MM.1S (cell line): ENCODE measurements around the gene ENPP3.

Source experiments
- DNase-seq: peaks from one replicate; pipeline ENCODE4 v3.0.0-alpha.2; 2015
- H2AFZ ChIP-seq: fragments of 300-600 bp; sonication (generic); 2 replicates; pipeline ENCODE4 v1.6.0; 2016; ENCODE audit warnings: antibody characterized with exemption, low read length
- H3F3A ChIP-seq: fragments of 300-600 bp; sonication (generic); 2 replicates; pipeline ENCODE4 v1.6.1; 2016; ENCODE audit warnings: mild to moderate bottlenecking, antibody characterized with exemption, low read length, moderate library complexity, mixed read lengths; ENCODE audit not compliant: insufficient read depth
- H3K27ac ChIP-seq: fragments of 300-600 bp; sonication (generic); 2 replicates; pipeline ENCODE4 v1.5.1; 2016; ENCODE audit warnings: mild to moderate bottlenecking, low read length
- H3K27me3 ChIP-seq: fragments of 300-600 bp; sonication (generic); replicated peaks from 2 replicates; pipeline ENCODE4 v1.6.0; 2016; ENCODE audit warnings: low read length; ENCODE audit not compliant: insufficient read depth
- H3K36me3 ChIP-seq: fragments of 300-600 bp; sonication (generic); replicated peaks from 2 replicates; pipeline ENCODE4 v1.6.1; 2016; ENCODE audit warnings: mild to moderate bottlenecking, low read length, mixed read lengths; ENCODE audit not compliant: insufficient read depth
- H3K4me1 ChIP-seq: fragments of 300-600 bp; sonication (generic); 2 replicates; pipeline ENCODE4 v1.6.1; 2016; ENCODE audit warnings: low read length, mixed read lengths
- H3K4me2 ChIP-seq: fragments of 300-600 bp; sonication (generic); 2 replicates; pipeline ENCODE4 v1.6.0; 2016; ENCODE audit warnings: low read depth, low read length
- H3K4me3 ChIP-seq: fragments of 300-600 bp; sonication (generic); 2 replicates; pipeline ENCODE4 v1.5.1; 2016; ENCODE audit warnings: low read length, mixed read lengths
- H3K79me2 ChIP-seq: fragments of 300-600 bp; sonication (generic); 2 replicates; pipeline ENCODE4 v1.6.1; 2016; ENCODE audit warnings: mixed run types, low read length, mixed read lengths
- H3K9ac ChIP-seq: fragments of 300-600 bp; sonication (generic); 2 replicates; pipeline ENCODE4 v1.6.1; 2016; ENCODE audit warnings: low read length, mixed read lengths
- H3K9me2 ChIP-seq: fragments of 300-600 bp; sonication (generic); replicated peaks from 2 replicates; pipeline ENCODE4 v1.6.1; 2016; ENCODE audit warnings: mild to moderate bottlenecking, low read length, mixed read lengths; ENCODE audit not compliant: insufficient read depth
- H3K9me3 ChIP-seq: fragments of 300-600 bp; sonication (generic); replicated peaks from 2 replicates; pipeline ENCODE4 v1.6.1; 2016; ENCODE audit warnings: mild to moderate bottlenecking, low read length, mixed read lengths; ENCODE audit not compliant: insufficient read depth
- H4K20me1 ChIP-seq: fragments of 300-600 bp; sonication (generic); 2 replicates; pipeline ENCODE4 v1.6.1; 2016; ENCODE audit warnings: mild to moderate bottlenecking, low read length, moderate library complexity, mixed read lengths; ENCODE audit not compliant: insufficient read depth
- CTCF ChIP-seq: fragments of 300-600 bp; sonication (generic); IDR thresholded peaks from 2 replicates; pipeline ENCODE4 v1.5.1; 2016; ENCODE audit warnings: antibody characterized with exemption, low read length, mixed read lengths
- EZH2 ChIP-seq: fragments of 300-600 bp; sonication (generic); optimal IDR thresholded peaks from 2 replicates; pipeline ENCODE3; 2017; ENCODE audit warnings: low read depth, mild to moderate bottlenecking, antibody characterized with exemption, low read length, mixed read lengths
- EZH2phosphoT487 ChIP-seq: fragments of 300-600 bp; sonication (generic); IDR thresholded peaks from 2 replicates; pipeline ENCODE4 v1.6.1; 2018; ENCODE audit warnings: antibody characterized with exemption, low read length

ENPP3 gene

GRCh38 chr6:131673184-131673583 is 36.1 kb downstream of the ENPP3 start:
- Histone ChIP-seq H3K79me2 (no peaks in the 10 kb centered on the region), H3K9me2 (no peaks in the 10 kb centered on the region), H3K9ac (no peak overlapping the region), H3K4me2 (no peak overlapping the region), H3K4me1 (no peaks in the 10 kb centered on the region), H3K27ac (no peak overlapping the region), H4K20me1 (no peaks in the 10 kb centered on the region), H3F3A (no peaks in the 10 kb centered on the region), H3K36me3 (no peaks in the 10 kb centered on the region), H3K9me3 (no peaks in the 10 kb centered on the region), H2AFZ (no peak overlapping the region), H3K4me3 (no peak overlapping the region), H3K27me3 (no peaks in the 10 kb centered on the region)
- TF ChIP-seq EZH2, result no peak
- no peak for DNase-seq

- Histone ChIP-seq H3K27me3 (no peaks in the 10 kb centered on the region), H3K4me1 (no peaks in the 10 kb centered on the region), H3K4me3 (no peak overlapping the region), H4K20me1 (no peaks in the 10 kb centered on the region), H3K9me3 (no peaks in the 10 kb centered on the region), H3K9me2 (no peaks in the 10 kb centered on the region), H3K27ac (no peak overlapping the region), H3K9ac (no peak overlapping the region), H2AFZ (no peak overlapping the region), H3K79me2 (no peaks in the 10 kb centered on the region), H3K36me3 (no peaks in the 10 kb centered on the region), H3F3A (no peaks in the 10 kb centered on the region), H3K4me2 (no peak overlapping the region)
- DNase-seq, result no peak
- TF ChIP-seq CTCF (no peak), EZH2 (no peak), EZH2phosphoT487 (no peak)
Observed at GRCh38 chr6:131678442-131678841, 41.3 kb downstream of the ENPP3 start.

GRCh38 chr6:131680868-131681267 is 43.8 kb downstream of the ENPP3 start:
- no peaks in the 10 kb centered on the region for H3F3A ChIP-seq
- no peak overlapping the region for H2AFZ ChIP-seq
- no peaks in the 10 kb centered on the region for H3K79me2 ChIP-seq
- H3K4me1 ChIP-seq, result no peaks in the 10 kb centered on the region
- no peaks in the 10 kb centered on the region for H3K36me3 ChIP-seq
- no peaks in the 10 kb centered on the region for H3K9me2 ChIP-seq
- no peak overlapping the region for H3K4me2 ChIP-seq
- peaks cover 7% of the 10 kb centered on the region; the same call in 1 of the 2 replicates for H3K27me3 ChIP-seq
- no peaks in the 10 kb centered on the region for H3K9me3 ChIP-seq
- H3K9ac ChIP-seq, result no peak overlapping the region
- TF ChIP-seq EZH2 (no peak), EZH2phosphoT487 (no peak), CTCF (no peak)
- no peaks in the 10 kb centered on the region for H4K20me1 ChIP-seq
- no peak overlapping the region for H3K4me3 ChIP-seq
- no peak overlapping the region for H3K27ac ChIP-seq
- DNase-seq, result no peak

- Histone ChIP-seq H3K27me3 (peaks cover 12% of the 10 kb centered on the region; the same call in 1 of the 2 replicates), H3K27ac (no peak overlapping the region), H3K79me2 (no peaks in the 10 kb centered on the region), H3K4me1 (no peaks in the 10 kb centered on the region), H3F3A (no peaks in the 10 kb centered on the region), H4K20me1 (no peaks in the 10 kb centered on the region), H3K9me2 (no peaks in the 10 kb centered on the region), H3K36me3 (no peaks in the 10 kb centered on the region), H3K4me2 (no peak overlapping the region), H3K9ac (no peak overlapping the region), H2AFZ (no peak overlapping the region), H3K4me3 (no peak overlapping the region), H3K9me3 (no peaks in the 10 kb centered on the region)
- DNase-seq, result no peak
- TF ChIP-seq CTCF (no peak), EZH2 (no peak)
Observed at GRCh38 chr6:131681585-131681984, 44.5 kb downstream of the ENPP3 start.
